Stomach (tissue), 4 donors: Measurements from ENCODE around the gene UBAC2.

ENCODE experiments used
- CTCF ChIP-seq, 7 experiments: fragments of 450-650 bp in 4 of 7; fragments of 200-600 bp in 3 of 7; sonication (generic) in 3 of 7; IDR thresholded peaks; one replicate each; pipeline ENCODE4 v1.5.1; 2016 to 2019; ENCODE audit warnings: antibody characterized with exemption in 7 of 7, control low read depth in 2 of 7, mild to moderate bottlenecking in 1 of 7
- EP300 ChIP-seq: sonication (generic); formaldehyde crosslinking; IDR thresholded peaks from one replicate; pipeline ENCODE4 v1.6.1; 2017; ENCODE audit warnings: antibody characterized with exemption
- POLR2A ChIP-seq, 4 donors: fragments of 450-650 bp; IDR thresholded peaks; one replicate each; pipeline ENCODE4 v1.6.1; 2016; ENCODE audit warnings: antibody characterized with exemption in 4 of 4, control low read depth in 2 of 4, mild to moderate bottlenecking in 1 of 4, moderate library complexity in 1 of 4
- POLR2AphosphoS5 ChIP-seq, 3 donors: sonication (generic); formaldehyde crosslinking; IDR thresholded peaks; one replicate each; pipeline ENCODE4 v1.6.1; 2016; ENCODE audit warnings: antibody characterized with exemption in 3 of 3

GRCh38 chr13:99265162-99265800 lies 64.6 kb downstream of the UBAC2 start:
- TF ChIP-seq POLR2A (IDR thresholded peaks at IDR 0.05) (no peak), CTCF (IDR thresholded peaks at IDR 0.05) (no peak), EP300 (no peak), POLR2AphosphoS5 (IDR thresholded peaks at IDR 0.05) (no peak)
